VCaP (cell line): Measurements from ENCODE around the gene HAGHL.
A peak's percentile ranks its signal among the peaks of the same experiment; 100 is the strongest.

Experiments
- H3K27ac ChIP-seq: fragments of 450-650 bp; 2 replicates; pipeline ENCODE4 v1.5.1; 2017
- CTCF ChIP-seq: fragments of 450-650 bp; conservative IDR thresholded peaks from 2 replicates; pipeline ENCODE4 v1.5.1; 2017; ENCODE audit warnings: mild to moderate bottlenecking, moderate library complexity

The HAGHL gene

GRCh38 chr16:680967-681745 is 45.8 kb upstream of the HAGHL start:
- TF ChIP-seq CTCF = no peak
- H3K27ac ChIP-seq = peak overlapping the region; percentile 91

- H3K27ac ChIP-seq = peak overlapping the region; percentile 91
- no peak for TF ChIP-seq CTCF
These were observed 45.0 kb upstream of the HAGHL start for GRCh38 chr16:681746-682427.

GRCh38 chr16:682493-683395 is 44.2 kb upstream of the HAGHL start:
- TF ChIP-seq CTCF = no peak
- H3K27ac ChIP-seq = peak overlapping the region; percentile 91

- peak overlapping the region; percentile 91 for H3K27ac ChIP-seq
- TF ChIP-seq CTCF = no peak
These were observed 43.4 kb upstream of the HAGHL start for GRCh38 chr16:683396-684070.

- peak within 1 kb of the TSS; percentile 91 for H3K27ac ChIP-seq
- no peak for TF ChIP-seq CTCF
These were observed 42.7 kb upstream of the HAGHL start, which contains the start of gene JMJD8 for GRCh38 chr16:684071-684794. TSS of gene JMJD8 (minus strand) at chr16:684334. CDS start at chr16:684319, 15 bp downstream.

- H3K27ac ChIP-seq = peak overlapping the region; percentile 91
These were observed 41.8 kb upstream of the HAGHL start for GRCh38 chr16:684961-685696.

More at GRCh38 chr16:684961-685696, 41.8 kb upstream of the HAGHL start:
- TF ChIP-seq CTCF = no peak
